HFF-Myc (cell line): ENCODE results near the gene PRDM15.

ENCODE experiments used
- DNase-seq: peaks from one replicate; pipeline ENCODE4 v3.0.0-alpha.2; 2011; ENCODE audit warnings: low read depth; ENCODE audit errors: extremely low read depth
- H3K4me3 ChIP-seq: replicated peaks from 2 replicates; pipeline ENCODE4 v1.5.1; 2011; ENCODE audit warnings: low read depth, mild to moderate bottlenecking, control low read depth, low read length
- CTCF ChIP-seq: IDR thresholded peaks from 2 replicates; pipeline ENCODE4 v1.5.1; 2012; ENCODE audit warnings: mild to moderate bottlenecking, low read depth, low read length, control low read depth; ENCODE audit errors: missing control alignments

Gene PRDM15

GRCh38 chr21:41836166-41837015 lies 42.8 kb downstream of the PRDM15 start:
- H3K4me3 ChIP-seq, result no peak overlapping the region
- no peak for DNase-seq
- TF ChIP-seq CTCF, result no peak

- no peak for DNase-seq
- no peak for TF ChIP-seq CTCF
Observed at GRCh38 chr21:41835711-41836154, 43.4 kb downstream of the PRDM15 start.

GRCh38 chr21:41834926-41835663 lies 44.0 kb downstream of the PRDM15 start:
- DNase-seq, result no peak
- H3K4me3 ChIP-seq, result no peak overlapping the region
- no peak for TF ChIP-seq CTCF

More at GRCh38 chr21:41835711-41836154, 43.4 kb downstream of the PRDM15 start:
- no peak overlapping the region for H3K4me3 ChIP-seq

- no peak overlapping the region for H3K4me3 ChIP-seq
- no peak for DNase-seq
- TF ChIP-seq CTCF, result no peak
Observed at GRCh38 chr21:41834252-41834925, 44.8 kb downstream of the PRDM15 start.

GRCh38 chr21:41833497-41834115 lies 45.5 kb downstream of the PRDM15 start:
- H3K4me3 ChIP-seq, result no peak overlapping the region
- no peak for TF ChIP-seq CTCF
- no peak for DNase-seq
